ENCODE data around the gene KHDC4.

GRCh38 chr1:155867766-155868165, 66.4 kb downstream of the KHDC4 start:
- TF ChIP-seq CTCF (conservative IDR thresholded peaks at IDR 0.05 in 1 of 2, IDR thresholded peaks at IDR 0.05 in 1 of 2; ENCODE audit: low read depth in 1 of 2, low read length in 2 of 2) = no peak
- TF ChIP-seq EZH2 (IDR thresholded peaks at IDR 0.05; ENCODE audit: low read length, missing control alignments) = no peak
